HG02870 (cell line): ENCODE results near the gene CCKAR.

Source experiments
- ATAC-seq: cut with Tn5 transposase; IDR thresholded peaks from one replicate; pipeline ENCODE4 v1.9.1; 2021; ENCODE audit warnings: mild to moderate bottlenecking, moderate library complexity; ENCODE audit not compliant: unreplicated experiment

The CCKAR gene

GRCh38 chr4:26462874-26463273, 27.4 kb downstream of the CCKAR start:
- no peak for ATAC-seq

GRCh38 chr4:26459756-26460530, 30.3 kb downstream of the CCKAR start:
- ATAC-seq: no peak

GRCh38 chr4:26459054-26459755, 31.1 kb downstream of the CCKAR start:
- no peak for ATAC-seq

DNA sequence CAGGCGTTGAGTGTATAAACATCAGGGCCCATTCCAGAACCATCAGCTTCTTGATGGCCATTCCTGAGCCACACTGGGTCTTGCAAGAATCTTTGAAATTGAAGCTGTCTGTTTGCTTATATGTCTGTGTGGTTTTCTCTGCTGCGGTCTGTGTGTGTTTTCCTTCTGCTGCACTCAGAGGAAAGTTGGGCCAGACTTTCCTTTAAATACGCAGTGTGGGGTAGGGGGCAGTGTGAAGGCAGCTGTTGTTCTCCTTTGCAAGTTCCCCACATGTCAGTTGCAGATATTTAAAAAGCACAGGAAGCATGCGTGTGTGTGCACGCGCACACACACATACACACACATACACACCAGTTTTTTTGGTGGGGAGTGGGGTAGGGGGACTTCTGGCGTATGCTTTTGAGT, 32.1 kb downstream of the CCKAR start:
- no peak for ATAC-seq

DNA sequence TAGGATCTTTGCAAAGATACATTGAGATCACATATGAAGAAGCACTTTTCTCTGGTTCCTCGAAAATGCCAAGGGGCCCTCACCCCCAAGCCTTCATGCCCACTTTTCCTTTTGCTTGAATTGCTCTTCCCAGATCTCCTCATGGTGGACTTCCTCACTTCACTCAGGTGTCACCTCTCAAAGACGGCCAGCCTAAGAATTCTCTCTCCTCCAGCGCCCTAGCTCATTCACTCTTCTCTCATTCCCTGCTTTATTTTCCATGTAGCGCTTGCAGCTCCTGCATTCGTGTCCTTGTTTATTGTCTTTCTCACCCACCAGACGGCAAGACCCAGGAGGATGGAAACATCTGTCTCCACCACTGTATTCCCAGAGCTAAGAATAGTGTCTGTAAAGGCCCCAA, 32.9 kb downstream of the CCKAR start:
- ATAC-seq: no peak

- no peak for ATAC-seq
Measured at GRCh38 chr4:26455571-26455970, 34.7 kb downstream of the CCKAR start.

DNA sequence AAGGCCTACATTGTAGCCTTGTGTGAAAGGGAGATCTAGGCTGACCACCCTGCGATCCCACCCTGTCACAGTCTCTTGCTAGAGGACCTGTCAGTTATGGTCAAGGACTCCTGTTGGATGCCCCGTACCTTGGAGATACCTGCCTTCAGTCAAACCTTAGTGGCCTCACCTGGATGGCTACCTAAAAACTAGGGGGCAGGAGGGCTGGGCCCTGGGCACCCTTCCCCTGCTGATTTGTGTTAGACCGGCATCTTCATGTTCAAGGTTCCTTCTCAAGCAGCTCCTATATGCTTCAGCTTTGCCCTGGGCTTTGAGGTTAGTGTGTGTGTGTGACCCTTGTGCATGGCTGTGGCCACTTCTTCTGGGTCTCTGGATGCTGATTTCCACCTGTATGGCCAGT, 35.3 kb downstream of the CCKAR start:
- no peak for ATAC-seq

- no peak for ATAC-seq
Measured at GRCh38 chr4:26452565-26453531, 37.4 kb downstream of the CCKAR start.

DNA sequence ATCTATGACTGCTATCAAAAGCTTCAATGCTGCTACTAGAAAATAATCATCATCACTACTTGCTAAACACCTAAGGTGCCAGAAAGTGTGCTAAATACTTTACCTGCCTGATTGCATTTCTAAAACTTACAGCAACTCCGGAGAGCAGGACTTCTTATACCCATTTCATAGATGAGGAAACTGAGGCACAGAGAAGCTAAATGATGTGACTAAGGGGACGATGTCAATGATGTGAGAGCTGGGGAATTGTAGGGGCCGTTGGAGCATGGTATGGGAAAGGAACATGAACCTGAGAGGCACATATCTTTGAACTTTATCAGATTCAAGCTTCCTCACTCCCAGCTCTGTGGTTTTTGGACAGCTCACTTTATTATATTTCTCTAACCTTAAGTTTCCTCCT, 38.7 kb downstream of the CCKAR start:
- ATAC-seq: no peak

GRCh38 chr4:26450418-26450817, 39.9 kb downstream of the CCKAR start:
- no peak for ATAC-seq

DNA sequence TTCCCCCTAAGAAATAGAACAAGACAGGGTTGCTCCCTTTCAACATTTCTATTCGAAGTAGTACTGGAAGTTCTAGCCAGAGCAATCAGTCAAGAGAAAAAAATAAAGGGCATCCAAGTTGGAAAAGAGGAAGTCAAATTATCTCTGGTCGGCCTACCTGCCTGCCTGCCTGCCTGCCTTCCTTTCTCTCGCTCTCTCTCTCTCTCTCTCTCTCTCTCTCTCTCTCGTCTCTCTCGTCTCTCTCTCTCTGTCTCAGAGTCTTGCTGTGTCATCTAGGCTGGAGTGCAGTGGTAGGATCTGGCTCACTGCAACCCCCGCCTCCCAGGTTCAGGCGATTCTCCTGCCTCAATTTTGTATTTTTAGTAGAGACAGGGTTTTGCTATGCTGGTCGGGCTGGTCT, 42.9 kb downstream of the CCKAR start:
- ATAC-seq: no peak

- no peak for ATAC-seq
Measured at GRCh38 chr4:26441771-26442170, 48.5 kb downstream of the CCKAR start.

- ATAC-seq: no peak
Measured at GRCh38 chr4:26441102-26441501, 49.2 kb downstream of the CCKAR start.

DNA sequence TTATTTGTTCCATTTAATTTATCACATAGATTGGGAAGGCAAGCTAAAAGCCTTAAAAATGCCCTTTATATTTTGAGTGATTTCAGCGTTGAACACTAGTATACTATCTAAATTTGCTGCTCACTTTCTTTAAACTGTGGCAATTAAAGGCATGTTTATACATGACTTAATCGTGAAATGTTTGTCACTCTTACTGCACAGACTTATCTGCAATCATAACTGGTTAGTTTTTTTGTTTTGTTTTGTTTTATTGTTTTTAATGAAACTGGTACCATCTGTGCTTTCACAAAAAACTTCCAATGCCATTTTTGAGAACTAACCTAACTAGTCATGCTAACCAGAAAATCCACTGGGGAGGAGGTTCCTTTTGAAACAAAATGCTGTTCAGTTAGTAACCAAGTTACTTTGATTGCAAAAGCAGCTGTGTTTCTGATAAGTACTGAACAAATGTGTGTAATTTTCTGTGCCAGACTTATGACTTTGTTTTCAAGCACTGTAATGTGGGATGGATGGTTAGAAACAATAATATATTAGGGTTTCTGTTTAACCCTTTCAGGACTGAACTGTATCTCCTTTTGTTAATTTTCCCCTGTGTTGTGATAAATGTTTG, 56.1 kb downstream of the CCKAR start:
- ATAC-seq: no peak

GRCh38 chr4:26433556-26433955, 56.7 kb downstream of the CCKAR start:
- no peak for ATAC-seq

DNA sequence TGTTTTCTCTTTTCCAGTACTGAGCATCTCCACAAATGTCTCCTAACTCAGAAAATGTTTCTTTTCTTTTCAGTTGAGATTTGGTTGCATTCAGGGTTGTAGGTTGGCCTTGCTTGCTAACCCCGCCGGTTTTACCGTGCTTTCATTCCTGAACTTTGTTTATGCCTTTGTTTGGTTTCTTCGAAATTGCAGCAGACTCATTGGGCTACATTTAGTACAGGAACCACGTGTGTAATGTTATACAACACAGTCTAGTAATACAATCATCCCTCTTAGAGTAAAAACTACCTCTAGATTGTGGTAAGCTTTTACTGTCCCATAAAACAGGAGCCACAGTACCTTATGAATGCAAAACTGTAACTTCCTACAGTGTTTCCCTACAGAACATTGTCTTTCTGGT, 57.9 kb downstream of the CCKAR start:
- no peak for ATAC-seq

DNA sequence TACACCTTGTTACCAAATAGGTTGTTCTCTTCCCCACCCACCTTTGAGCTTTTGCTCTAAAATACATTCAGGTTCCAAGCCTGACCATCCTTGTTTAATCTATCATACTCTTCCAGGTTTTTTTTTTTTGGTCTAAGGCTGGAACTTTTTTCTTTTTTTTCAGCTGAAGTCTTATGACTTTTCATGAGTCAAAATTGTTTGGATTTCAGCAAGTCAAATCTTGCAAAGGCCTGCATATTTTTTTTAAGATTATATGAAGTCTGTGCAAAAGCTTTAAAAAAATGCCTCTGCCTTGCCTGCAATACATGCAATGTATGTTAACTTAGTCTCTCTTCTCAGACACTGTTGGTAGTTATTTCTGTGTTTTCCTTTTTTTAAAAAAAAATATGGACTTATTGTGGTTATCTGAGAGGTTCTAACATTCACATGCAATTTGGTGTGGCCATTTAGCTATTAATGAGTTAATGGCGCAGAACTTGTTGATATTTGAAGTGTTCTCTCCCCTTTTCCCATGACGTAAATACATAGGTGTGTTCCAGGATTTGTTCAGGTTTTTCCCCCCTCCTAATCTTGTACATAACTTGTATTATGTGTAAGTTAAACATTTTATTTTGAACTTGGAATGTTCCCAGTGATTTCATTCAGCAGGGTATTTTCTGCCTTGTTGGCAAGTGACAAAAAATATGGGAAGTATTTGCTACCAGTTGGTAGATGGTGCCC, 58.7 kb downstream of the CCKAR start:
- ATAC-seq: no peak
